NCI-H1436 treated with DMSO at 0.1 percent for 48 hours (cell line): Measurements from ENCODE around the gene MBOAT1.

Source experiments
- DNase-seq: peaks from one replicate; lab custom pipeline; 2025; lab: John Stamatoyannopoulos, UW

Gene MBOAT1

GRCh38 chr6:20137240-20137639 lies 75.0 kb downstream of the MBOAT1 start:
- DNase-seq: no peak

- DNase-seq: no peak
These were observed 76.5 kb downstream of the MBOAT1 start for GRCh38 chr6:20135677-20136268.

GRCh38 chr6:20134613-20135012 lies 77.7 kb downstream of the MBOAT1 start:
- DNase-seq: no peak

GRCh38 chr6:20129290-20130088 lies 82.8 kb downstream of the MBOAT1 start:
- DNase-seq: no peak

- no peak for DNase-seq
These were observed 84.3 kb downstream of the MBOAT1 start for GRCh38 chr6:20128018-20128417.

GRCh38 chr6:20126789-20127653 lies 85.2 kb downstream of the MBOAT1 start:
- peak; percentile 81 for DNase-seq

GRCh38 chr6:20126102-20126752 lies 86.0 kb downstream of the MBOAT1 start:
- DNase-seq: no peak

- DNase-seq: no peak
These were observed 87.7 kb downstream of the MBOAT1 start for GRCh38 chr6:20124545-20124944.

GRCh38 chr6:20119485-20119884 lies 92.8 kb downstream of the MBOAT1 start:
- no peak for DNase-seq

GRCh38 chr6:20118892-20119291 lies 93.4 kb downstream of the MBOAT1 start:
- DNase-seq: no peak

GRCh38 chr6:20117474-20117873 lies 94.8 kb downstream of the MBOAT1 start:
- DNase-seq: no peak

- no peak for DNase-seq
These were observed 95.5 kb downstream of the MBOAT1 start for GRCh38 chr6:20116792-20117191.

GRCh38 chr6:20115246-20115980 lies 96.9 kb downstream of the MBOAT1 start:
- no peak for DNase-seq

- DNase-seq: no peak
These were observed 98.5 kb downstream of the MBOAT1 start for GRCh38 chr6:20113649-20114224.

GRCh38 chr6:20112841-20113240 lies 99.4 kb downstream of the MBOAT1 start:
- DNase-seq: no peak

GRCh38 chr6:20112241-20112640 lies 100.0 kb downstream of the MBOAT1 start:
- no peak for DNase-seq

- DNase-seq: no peak
These were observed 101.8 kb downstream of the MBOAT1 start for GRCh38 chr6:20110478-20110877.

GRCh38 chr6:20109526-20109925 lies 102.7 kb downstream of the MBOAT1 start:
- no peak for DNase-seq

GRCh38 chr6:20105838-20106237 lies 106.4 kb downstream of the MBOAT1 start:
- no peak for DNase-seq

GRCh38 chr6:20104696-20105095 lies 107.6 kb downstream of the MBOAT1 start:
- DNase-seq: no peak

GRCh38 chr6:20102397-20103073 lies 109.7 kb downstream of the MBOAT1 start:
- no peak for DNase-seq
